Ishikawa (cell line): ENCODE measurements around the gene CCDC47.

Experiments
- CEBPB ChIP-seq: IDR thresholded peaks from 2 replicates; pipeline ENCODE4 v1.6.1; 2012
- CREB1 ChIP-seq: IDR thresholded peaks from 2 replicates; pipeline ENCODE4 v1.6.1; 2012; ENCODE audit warnings: low read depth
- EGR1 ChIP-seq: IDR thresholded peaks from 2 replicates; pipeline ENCODE4 v1.6.1; 2012
- EP300 ChIP-seq: IDR thresholded peaks from 2 replicates; pipeline ENCODE4 v1.6.1; 2012; ENCODE audit warnings: borderline replicate concordance
- FOXM1 ChIP-seq: IDR thresholded peaks from 2 replicates; pipeline ENCODE4 v1.6.1; 2012; ENCODE audit warnings: low read depth, borderline replicate concordance
- NFIC ChIP-seq: IDR thresholded peaks from 2 replicates; pipeline ENCODE4 v1.6.1; 2012
- RAD21 ChIP-seq: IDR thresholded peaks from 2 replicates; pipeline ENCODE4 v1.6.1; 2012; ENCODE audit warnings: low read depth
- TAF1 ChIP-seq: IDR thresholded peaks from 2 replicates; pipeline ENCODE4 v1.6.1; 2012; ENCODE audit warnings: low read depth, mild to moderate bottlenecking
- TCF12 ChIP-seq: IDR thresholded peaks from 2 replicates; pipeline ENCODE4 v1.6.1; 2012; ENCODE audit warnings: low read depth
- TEAD4 ChIP-seq: IDR thresholded peaks from 2 replicates; pipeline ENCODE4 v1.6.1; 2012
- YY1 ChIP-seq: IDR thresholded peaks from 2 replicates; pipeline ENCODE4 v1.6.1; 2012; ENCODE audit warnings: low read depth
- ZBTB7A ChIP-seq: IDR thresholded peaks from 2 replicates; pipeline ENCODE4 v1.6.1; 2012; ENCODE audit warnings: low read depth
- TF ChIP-seq, protein P1 (sequence below): IDR thresholded peaks from 2 replicates; pipeline ENCODE4 v1.6.1; 2012; ENCODE audit warnings: low read depth, mild to moderate bottlenecking
- TF ChIP-seq, protein P2 (sequence below): IDR thresholded peaks from 2 replicates; pipeline ENCODE4 v1.6.1; 2012
- TF ChIP-seq, protein P3 (sequence below): IDR thresholded peaks from 2 replicates; pipeline ENCODE4 v1.6.1; 2012

CCDC47 gene

DNA sequence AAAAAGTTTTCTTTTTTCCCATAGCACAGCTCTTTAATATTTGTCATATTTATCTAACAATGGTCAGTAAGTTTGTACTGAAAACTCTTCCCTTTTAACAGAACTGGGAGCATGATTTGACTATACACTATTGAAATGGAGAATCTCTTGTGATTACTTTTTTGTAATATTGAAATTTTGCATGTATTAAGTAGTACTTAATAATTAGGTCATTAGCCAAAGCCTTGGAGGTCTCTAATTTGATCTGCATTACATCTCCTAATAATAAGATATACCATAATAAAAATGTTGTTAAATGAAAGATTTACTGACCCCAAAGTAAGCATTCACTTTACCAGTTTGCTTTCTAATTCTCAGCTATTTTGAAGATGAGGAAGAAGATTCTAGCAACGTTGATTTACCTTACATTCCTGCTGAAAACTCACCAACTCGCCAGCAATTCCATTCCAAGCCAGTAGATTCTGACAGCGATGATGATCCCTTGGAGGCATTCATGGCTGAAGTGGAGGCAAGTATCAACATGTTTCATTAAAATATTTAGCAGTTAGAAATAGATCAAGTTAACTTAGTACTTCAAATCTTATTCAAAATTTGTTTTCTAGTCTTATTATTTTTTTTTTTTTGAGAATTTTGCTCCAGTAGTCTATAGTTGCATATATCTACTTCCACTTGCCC, 18.8 kb upstream of the CCDC47 start:
- no peak for TF ChIP-seq CREB1
- no peak for TF ChIP-seq ZBTB7A
- TF ChIP-seq, protein P1, sequence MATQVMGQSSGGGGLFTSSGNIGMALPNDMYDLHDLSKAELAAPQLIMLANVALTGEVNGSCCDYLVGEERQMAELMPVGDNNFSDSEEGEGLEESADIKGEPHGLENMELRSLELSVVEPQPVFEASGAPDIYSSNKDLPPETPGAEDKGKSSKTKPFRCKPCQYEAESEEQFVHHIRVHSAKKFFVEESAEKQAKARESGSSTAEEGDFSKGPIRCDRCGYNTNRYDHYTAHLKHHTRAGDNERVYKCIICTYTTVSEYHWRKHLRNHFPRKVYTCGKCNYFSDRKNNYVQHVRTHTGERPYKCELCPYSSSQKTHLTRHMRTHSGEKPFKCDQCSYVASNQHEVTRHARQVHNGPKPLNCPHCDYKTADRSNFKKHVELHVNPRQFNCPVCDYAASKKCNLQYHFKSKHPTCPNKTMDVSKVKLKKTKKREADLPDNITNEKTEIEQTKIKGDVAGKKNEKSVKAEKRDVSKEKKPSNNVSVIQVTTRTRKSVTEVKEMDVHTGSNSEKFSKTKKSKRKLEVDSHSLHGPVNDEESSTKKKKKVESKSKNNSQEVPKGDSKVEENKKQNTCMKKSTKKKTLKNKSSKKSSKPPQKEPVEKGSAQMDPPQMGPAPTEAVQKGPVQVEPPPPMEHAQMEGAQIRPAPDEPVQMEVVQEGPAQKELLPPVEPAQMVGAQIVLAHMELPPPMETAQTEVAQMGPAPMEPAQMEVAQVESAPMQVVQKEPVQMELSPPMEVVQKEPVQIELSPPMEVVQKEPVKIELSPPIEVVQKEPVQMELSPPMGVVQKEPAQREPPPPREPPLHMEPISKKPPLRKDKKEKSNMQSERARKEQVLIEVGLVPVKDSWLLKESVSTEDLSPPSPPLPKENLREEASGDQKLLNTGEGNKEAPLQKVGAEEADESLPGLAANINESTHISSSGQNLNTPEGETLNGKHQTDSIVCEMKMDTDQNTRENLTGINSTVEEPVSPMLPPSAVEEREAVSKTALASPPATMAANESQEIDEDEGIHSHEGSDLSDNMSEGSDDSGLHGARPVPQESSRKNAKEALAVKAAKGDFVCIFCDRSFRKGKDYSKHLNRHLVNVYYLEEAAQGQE: no peak
- no peak for TF ChIP-seq RAD21
- TF ChIP-seq EGR1: no peak
- no peak for TF ChIP-seq NFIC
- TF ChIP-seq YY1: no peak
- TF ChIP-seq, protein P2, sequence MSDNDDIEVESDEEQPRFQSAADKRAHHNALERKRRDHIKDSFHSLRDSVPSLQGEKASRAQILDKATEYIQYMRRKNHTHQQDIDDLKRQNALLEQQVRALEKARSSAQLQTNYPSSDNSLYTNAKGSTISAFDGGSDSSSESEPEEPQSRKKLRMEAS: no peak
- TF ChIP-seq, protein P3, sequence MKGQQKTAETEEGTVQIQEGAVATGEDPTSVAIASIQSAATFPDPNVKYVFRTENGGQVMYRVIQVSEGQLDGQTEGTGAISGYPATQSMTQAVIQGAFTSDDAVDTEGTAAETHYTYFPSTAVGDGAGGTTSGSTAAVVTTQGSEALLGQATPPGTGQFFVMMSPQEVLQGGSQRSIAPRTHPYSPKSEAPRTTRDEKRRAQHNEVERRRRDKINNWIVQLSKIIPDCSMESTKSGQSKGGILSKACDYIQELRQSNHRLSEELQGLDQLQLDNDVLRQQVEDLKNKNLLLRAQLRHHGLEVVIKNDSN: no peak
- no peak for TF ChIP-seq TEAD4
- TF ChIP-seq EP300: no peak
- no peak for TF ChIP-seq TCF12
- TF ChIP-seq TAF1: no peak
- TF ChIP-seq CEBPB: no peak

DNA sequence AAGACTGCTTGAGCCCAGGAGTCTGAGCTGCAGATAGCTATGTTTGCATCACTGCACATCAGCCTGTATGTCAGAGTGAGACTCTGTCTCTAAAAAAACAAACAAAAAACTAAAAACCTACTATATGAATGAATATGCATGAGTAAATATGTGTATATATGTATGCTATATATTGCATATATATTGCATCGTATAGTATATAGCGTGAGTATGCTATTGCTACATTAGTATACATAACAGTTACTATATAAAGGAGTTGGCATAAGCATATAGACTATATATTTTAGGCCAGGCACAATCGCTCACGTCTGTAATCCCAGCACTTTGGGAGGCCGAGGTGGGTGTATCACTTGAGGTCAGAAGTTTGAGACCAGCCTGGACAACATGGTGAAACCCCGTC, 16.7 kb upstream of the CCDC47 start:
- TF ChIP-seq CREB1: no peak
- TF ChIP-seq CEBPB: no peak
- TF ChIP-seq NFIC: no peak
- TF ChIP-seq, protein P2: no peak
- TF ChIP-seq RAD21: no peak
- TF ChIP-seq TAF1: no peak
- TF ChIP-seq, protein P1: no peak
- TF ChIP-seq TEAD4: no peak
- TF ChIP-seq ZBTB7A: no peak

DNA sequence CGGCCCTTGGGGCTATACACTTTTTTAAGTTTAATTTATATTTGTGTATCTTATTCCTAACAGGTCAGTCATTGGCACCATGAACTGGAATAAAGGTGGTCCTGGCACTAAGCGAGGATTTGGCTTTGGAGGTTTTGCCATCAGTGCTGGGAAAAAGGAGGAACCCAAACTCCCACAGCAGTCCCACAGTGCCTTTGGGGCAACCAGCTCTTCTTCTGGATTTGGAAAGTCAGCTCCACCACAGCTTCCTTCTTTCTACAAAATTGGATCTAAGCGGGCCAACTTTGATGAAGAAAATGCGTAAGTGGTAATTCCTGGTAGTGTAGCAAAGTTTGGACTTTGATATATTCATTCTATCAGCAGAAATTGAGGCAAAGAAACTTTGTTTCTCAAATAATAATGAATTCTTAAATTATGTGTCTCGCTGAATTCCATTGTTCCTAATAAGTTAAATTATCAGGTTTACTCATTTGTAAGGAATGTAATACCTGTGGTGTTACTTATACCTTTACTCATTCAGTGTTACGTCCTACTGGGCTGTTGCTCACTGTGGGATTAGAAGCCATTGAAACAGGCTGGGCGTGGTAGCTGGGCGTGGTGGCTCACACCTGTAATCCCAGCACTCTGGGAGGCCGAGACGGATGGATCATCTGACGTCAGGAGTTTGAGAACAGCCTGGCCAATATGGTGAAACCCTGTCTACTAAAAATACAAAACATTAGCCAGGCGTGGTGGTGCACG, 13.7 kb upstream of the CCDC47 start:
- TF ChIP-seq ZBTB7A: no peak
- TF ChIP-seq YY1: no peak
- TF ChIP-seq RAD21: no peak
- TF ChIP-seq TCF12: peak; percentile 67; the same call in 1 of the 2 replicates
- TF ChIP-seq TEAD4: peak; percentile 71; the same call in 1 of the 2 replicates
- no peak for TF ChIP-seq EGR1
- no peak for TF ChIP-seq FOXM1
- TF ChIP-seq, protein P2: no peak
- TF ChIP-seq, protein P3: no peak
- peak; percentile 54; the same call in 1 of the 2 replicates for TF ChIP-seq EP300
- TF ChIP-seq TAF1: no peak
- TF ChIP-seq, protein P1: no peak
- TF ChIP-seq CEBPB: no peak

DNA sequence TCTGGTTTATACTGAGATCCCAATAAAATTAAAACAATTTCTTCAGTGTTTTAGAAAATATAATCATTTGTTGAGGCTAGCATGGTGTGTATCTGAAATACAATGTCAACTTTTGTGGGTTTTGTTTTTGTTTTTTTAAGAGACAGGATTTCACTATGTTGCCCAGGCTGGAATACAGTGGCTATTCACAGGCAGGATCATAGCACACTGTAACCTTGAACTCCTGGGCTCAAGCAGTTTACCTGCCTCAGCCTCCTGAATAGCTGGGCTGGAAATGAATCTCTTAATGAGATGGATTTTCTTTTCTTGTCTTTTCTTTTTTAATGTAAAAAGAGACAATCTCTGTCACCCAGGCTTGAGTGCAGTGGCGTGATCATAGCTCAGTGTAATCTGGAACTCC, 12.7 kb upstream of the CCDC47 start:
- TF ChIP-seq CREB1 (no peak), EGR1 (no peak), CEBPB (no peak), TAF1 (no peak), ZBTB7A (no peak), TEAD4 (no peak), EP300 (no peak), FOXM1 (no peak), NFIC (no peak), YY1 (no peak), TCF12 (no peak), RAD21 (no peak)
- TF ChIP-seq, protein P1: no peak
- TF ChIP-seq, protein P2: no peak
- TF ChIP-seq, protein P3: no peak
